Ovary (tissue), 3 donors: ENCODE data around the gene PTGFR.

Source experiments
- CTCF ChIP-seq, 3 donors: fragments of 450-650 bp in 2 of 3; fragments of 200-600 bp in 1 of 3; IDR thresholded peaks; one replicate each; pipeline versions ENCODE4 v1.5.1 to v1.8.0; 2016 to 2022; ENCODE audit warnings: antibody characterized with exemption in 3 of 3, mild to moderate bottlenecking in 1 of 3
- EP300 ChIP-seq: sonication (generic); formaldehyde crosslinking; IDR thresholded peaks from one replicate; pipeline ENCODE4 v1.6.1; 2017; ENCODE audit warnings: antibody characterized with exemption
- POLR2A ChIP-seq: fragments of 450-650 bp; IDR thresholded peaks from one replicate; pipeline ENCODE4 v1.6.1; 2017; ENCODE audit warnings: antibody characterized with exemption, mild to moderate bottlenecking, moderate library complexity
- donor health status: DM: no; HTN: no; CAD: no.

GRCh38 chr1:78559680-78560079, 68.9 kb downstream of the PTGFR start:
- no peak for TF ChIP-seq CTCF (IDR thresholded peaks at IDR 0.05)
- no peak for TF ChIP-seq POLR2A
- no peak for TF ChIP-seq EP300
